Measurements from ENCODE around the gene WDR48.

WDR48 gene

DNA sequence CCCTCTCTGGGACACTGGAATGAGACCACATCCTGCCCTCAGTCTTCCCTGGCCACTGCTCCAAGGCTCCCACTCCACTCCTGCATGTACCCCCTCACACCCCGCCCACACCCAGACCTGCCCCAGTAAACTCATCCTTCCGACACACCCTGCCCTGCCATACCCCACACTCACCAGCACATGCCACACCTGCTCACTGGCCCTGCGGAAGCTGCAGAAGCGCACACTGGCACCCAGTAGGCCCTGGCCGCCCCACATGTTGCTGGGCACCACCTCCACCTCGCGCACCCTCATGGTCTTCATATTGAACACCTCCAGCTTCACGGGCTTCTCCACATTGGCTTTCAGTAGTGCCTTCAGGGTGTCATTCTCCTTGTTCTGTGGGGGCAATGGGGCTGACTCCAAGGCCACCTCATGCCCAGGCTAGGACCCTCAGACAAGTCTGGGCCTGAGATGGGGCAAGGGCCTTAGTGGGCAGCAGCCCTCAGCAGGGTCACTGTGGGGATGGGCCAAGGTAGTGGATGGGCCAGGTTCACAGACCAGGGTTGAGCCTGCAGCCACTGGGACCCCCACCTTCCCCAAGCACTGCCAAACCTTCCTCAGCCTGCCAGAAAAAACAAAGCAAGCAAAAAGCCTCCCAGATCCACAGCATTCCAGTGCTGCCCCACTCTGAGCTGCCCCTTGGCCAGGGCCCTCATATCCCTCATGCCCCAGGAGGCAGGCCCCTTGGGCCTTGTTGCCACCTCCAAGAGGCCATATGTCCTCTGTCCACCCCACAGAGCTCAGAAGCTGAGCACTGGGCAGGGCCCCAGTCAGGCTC, 50.9 kb downstream of the WDR48 start:
- DNase-seq: no peak

DNA sequence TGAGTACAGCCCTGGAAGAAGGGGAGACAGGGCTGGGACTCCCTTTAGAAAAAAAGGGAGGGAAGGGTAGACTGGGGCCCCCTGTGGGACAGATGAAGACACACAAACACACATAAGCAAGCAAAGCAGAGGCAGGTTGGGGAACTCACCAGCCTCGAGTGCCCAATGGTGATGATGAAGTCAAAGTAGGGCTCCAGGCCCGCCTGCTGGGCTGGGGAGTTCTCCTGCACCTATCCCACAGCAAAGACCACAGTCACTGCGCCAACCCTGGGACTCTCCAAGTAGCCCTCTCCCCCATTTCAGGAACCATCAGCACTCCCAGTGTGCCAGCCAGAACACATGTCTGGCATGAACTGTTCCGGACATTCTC, 51.5 kb downstream of the WDR48 start:
- DNase-seq: no peak

DNA sequence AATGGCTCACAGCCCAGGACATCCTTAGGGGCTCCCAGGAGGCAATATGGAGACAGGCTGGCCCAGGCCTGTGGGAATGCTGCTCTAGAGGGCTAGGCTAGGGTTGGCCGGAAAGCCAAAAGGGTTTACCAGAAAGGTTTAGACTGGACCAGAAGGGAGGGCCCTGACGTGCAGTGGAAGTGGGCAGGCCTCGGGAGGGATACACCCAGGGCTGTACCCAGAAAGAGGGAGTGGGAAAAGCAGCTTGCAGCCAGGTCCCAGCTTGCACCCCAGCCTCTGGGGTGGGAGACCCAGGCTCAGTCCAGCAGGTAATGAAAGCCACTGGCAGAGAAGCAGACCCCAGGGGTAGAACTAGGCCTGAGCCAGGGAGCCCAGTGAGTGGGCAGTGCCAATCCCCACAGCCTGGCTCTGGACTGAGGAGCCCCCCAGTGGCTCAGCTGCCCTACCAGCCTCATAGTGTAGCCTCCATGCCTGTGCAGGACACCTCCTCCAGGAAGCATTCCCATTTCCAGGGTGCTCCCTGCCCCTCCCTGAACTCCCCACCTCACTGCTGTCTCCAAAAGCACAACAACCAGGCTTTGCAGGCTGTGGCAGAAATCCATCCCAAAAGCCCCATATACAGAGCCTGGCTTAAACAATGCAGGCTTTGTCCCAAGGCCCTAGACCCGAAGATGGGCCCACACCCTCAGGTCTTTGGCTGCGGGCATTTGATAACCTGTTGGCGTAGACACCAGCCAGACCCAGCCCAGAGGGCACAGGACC, 52.2 kb downstream of the WDR48 start:
- DNase-seq: no peak

DNA sequence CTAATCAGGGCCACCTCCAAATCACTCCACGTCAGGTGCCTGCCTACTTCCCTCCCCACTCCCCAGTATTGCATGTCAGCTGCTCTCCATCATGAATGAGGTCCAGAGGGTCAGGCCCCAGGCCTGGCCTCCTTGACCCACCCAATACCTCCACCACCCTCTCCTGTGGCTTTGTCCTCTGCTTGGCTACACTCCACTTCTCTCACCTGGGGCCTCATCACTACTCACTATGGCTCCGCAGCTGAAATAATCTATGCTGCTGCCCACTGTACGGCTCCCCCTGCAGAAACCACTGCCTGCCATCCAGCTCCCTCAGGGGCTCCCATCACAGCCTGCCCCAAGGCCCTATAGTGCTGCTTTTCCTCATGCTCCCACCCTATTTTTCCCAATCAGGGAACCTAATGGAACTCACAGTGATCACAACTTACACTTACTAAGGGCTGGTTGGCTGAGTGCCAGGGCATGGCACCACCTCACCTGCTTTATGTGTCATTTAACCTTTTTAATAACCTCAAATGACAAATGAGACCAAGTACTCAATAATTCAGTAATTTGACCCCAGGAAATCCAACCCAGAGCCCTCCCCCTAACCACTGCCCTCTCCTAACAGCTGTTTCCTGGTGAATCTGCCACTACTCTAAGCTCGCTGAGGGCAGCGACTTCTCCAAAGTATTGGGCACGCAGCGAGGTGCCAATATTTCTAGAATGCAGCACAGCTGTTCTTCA, 53.3 kb downstream of the WDR48 start:
- DNase-seq: peak in 1 of 2 experiments; percentile 33

GRCh38 chr3:39105687-39106063, 53.9 kb downstream of the WDR48 start:
- no peak for DNase-seq

- no peak for DNase-seq
These were observed 54.5 kb downstream of the WDR48 start for GRCh38 chr3:39106281-39106811.

GRCh38 chr3:39106851-39107387, 55.1 kb downstream of the WDR48 start:
- no peak for DNase-seq

GRCh38 chr3:39107388-39108199, 55.8 kb downstream of the WDR48 start, which contains the start of the genes GORASP1 and TTC21A:
TSS of gene GORASP1 (minus strand) at chr3:39107627. CDS start at chr3:39107541, 86 bp downstream.
TSS of gene TTC21A (plus strand) at chr3:39107680. CDS start at chr3:39107838, 158 bp downstream.
- DNase-seq: peak; percentile 77 to 90

GRCh38 chr3:39108200-39108710, 56.4 kb downstream of the WDR48 start:
- DNase-seq: no peak

DNA sequence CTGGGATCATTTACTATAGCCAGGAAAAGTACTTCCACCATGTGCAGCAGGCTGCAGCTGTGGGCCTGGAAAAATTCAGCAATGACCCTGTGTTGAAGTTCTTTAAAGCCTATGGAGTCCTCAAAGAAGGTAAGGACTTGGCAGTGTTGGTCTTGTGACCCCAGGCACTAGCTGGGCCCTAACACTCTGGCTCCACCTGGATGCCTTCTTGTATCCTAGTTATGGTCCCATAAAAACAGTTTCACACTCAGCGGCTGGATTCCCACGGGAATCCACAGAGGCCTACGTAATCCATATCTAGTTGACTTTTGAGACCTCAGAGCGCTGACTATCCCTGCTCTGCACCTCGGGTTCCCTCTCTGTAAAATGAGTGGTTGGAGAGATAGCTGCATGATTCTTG, 57.3 kb downstream of the WDR48 start:
- no peak for DNase-seq

- no peak for DNase-seq
These were observed 58.3 kb downstream of the WDR48 start for GRCh38 chr3:39110041-39110639.

- no peak for DNase-seq
These were observed 60.3 kb downstream of the WDR48 start for GRCh38 chr3:39112113-39112512.

DNA sequence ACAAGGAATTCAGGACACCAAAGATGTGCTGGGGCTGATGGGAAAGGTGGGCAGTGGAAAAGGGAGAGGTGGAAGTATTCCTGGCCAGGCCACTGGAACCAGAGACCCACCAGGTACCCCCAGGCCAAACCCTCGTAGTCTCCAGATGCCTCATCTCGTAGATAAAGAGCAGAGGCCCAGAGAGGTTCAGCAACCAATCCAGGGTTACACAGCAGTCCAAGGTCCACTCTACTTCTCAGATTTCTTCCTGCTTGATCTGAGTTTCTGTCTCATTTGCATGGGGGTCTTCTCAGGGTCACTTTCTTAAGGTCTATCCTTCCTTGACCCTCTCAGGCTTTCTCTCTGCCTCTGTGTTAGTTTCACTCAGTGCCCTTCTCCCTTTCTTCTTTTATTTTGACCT, 60.7 kb downstream of the WDR48 start:
- DNase-seq: no peak

- DNase-seq: peak in 1 of 2 experiments; percentile 25
These were observed 61.5 kb downstream of the WDR48 start for GRCh38 chr3:39113291-39113690.

- no peak for DNase-seq
These were observed 62.6 kb downstream of the WDR48 start for GRCh38 chr3:39114456-39114855.

DNA sequence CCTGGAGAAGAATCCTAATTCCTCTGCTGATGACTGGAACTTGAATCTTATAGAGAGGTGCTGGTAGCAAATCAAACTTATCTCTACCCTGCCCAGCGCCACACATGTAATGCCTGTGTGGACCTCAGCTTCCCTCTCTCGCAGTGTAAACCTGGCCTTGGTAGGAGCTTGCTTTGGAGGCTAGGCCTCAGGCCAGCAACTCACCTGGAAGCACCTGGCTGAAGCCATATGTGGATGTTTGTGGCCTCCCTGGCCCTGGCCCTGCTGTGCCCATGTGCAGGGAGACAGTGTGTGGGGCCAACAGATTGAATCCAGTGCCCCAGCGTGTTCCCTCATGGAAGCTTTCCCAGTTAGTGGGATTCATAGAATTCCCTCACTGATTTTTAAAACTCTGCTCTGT, 64.1 kb downstream of the WDR48 start:
- no peak for DNase-seq

DNA sequence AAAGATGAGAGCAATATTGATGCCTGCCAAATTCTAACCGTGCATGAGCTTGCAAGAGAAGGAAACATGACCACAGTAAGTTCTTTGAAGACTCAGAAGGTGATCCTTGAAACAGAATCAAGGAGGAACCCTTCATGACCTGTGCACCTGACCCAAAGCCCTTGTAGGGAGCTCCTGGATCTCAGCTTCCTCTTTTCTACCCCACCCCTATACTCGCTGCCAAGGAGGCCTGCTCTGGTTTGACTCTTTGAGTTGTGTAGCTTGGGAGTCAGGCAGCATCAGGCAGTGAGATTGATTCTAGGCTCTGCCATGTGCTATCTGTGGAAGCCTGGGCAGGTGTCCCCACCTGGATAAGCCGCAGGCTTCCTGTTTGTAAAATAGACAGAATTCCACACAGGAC, 66.3 kb downstream of the WDR48 start:
- DNase-seq: no peak

- DNase-seq: no peak
These were observed 67.3 kb downstream of the WDR48 start for GRCh38 chr3:39118931-39119660.

DNA sequence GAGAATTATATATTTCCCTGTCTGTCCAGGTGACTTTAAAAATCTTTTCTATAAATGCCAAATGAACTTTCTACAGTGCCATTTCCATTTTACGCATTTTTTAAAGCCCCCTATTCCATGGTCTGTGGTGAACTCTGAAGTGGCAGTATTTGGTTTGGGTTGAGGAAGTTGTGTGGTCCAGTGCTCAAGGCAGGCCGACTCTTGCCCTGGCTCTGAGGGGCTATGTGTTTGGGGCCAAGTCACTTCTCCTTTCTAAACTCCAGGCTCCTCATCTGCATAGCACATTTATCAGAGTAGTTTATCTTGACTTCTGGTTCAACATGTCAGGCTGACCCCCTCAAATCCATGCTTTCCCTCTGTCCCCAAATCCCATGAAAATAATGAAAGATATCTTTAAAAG, 69.8 kb downstream of the WDR48 start:
- no peak for DNase-seq

GRCh38 chr3:39122813-39123212, 71.0 kb downstream of the WDR48 start:
- no peak for DNase-seq
